NB4 (cell line): Measurements from ENCODE around the gene HSCB.

ENCODE experiments used
- DNase-seq: peaks from one replicate; pipeline ENCODE4 v3.0.0; 2010; ENCODE audit warnings: low read depth
- H3K4me3 ChIP-seq: one replicate; pipeline ENCODE4 v1.5.1; 2011; ENCODE audit warnings: mild to moderate bottlenecking, low read depth, low read length, moderate library complexity
- CTCF ChIP-seq: IDR thresholded peaks from one replicate; pipeline ENCODE4 v1.5.1; 2012; ENCODE audit warnings: low read depth, low read length
- MYC ChIP-seq: IDR thresholded peaks from 2 replicates; pipeline ENCODE4 v1.6.1; 2011; ENCODE audit warnings: low read depth, low read length
- POLR2A ChIP-seq: IDR thresholded peaks from 2 replicates; pipeline ENCODE4 v1.6.1; 2011; ENCODE audit warnings: mild to moderate bottlenecking; ENCODE audit not compliant: insufficient read length; ENCODE audit errors: extremely low read depth
- TF ChIP-seq, protein P1 (sequence below): IDR thresholded peaks from 2 replicates; pipeline ENCODE4 v1.6.1; 2011; ENCODE audit warnings: low read depth, low read length

HSCB gene

GRCh38 chr22:28780296-28780695 lies 38.5 kb downstream of the HSCB start:
- no peak for TF ChIP-seq POLR2A
- TF ChIP-seq CTCF: no peak
- no peak for TF ChIP-seq MYC
- TF ChIP-seq, protein P1, sequence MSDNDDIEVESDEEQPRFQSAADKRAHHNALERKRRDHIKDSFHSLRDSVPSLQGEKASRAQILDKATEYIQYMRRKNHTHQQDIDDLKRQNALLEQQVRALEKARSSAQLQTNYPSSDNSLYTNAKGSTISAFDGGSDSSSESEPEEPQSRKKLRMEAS: no peak
- DNase-seq: no peak
- no peak overlapping the region for H3K4me3 ChIP-seq

DNA sequence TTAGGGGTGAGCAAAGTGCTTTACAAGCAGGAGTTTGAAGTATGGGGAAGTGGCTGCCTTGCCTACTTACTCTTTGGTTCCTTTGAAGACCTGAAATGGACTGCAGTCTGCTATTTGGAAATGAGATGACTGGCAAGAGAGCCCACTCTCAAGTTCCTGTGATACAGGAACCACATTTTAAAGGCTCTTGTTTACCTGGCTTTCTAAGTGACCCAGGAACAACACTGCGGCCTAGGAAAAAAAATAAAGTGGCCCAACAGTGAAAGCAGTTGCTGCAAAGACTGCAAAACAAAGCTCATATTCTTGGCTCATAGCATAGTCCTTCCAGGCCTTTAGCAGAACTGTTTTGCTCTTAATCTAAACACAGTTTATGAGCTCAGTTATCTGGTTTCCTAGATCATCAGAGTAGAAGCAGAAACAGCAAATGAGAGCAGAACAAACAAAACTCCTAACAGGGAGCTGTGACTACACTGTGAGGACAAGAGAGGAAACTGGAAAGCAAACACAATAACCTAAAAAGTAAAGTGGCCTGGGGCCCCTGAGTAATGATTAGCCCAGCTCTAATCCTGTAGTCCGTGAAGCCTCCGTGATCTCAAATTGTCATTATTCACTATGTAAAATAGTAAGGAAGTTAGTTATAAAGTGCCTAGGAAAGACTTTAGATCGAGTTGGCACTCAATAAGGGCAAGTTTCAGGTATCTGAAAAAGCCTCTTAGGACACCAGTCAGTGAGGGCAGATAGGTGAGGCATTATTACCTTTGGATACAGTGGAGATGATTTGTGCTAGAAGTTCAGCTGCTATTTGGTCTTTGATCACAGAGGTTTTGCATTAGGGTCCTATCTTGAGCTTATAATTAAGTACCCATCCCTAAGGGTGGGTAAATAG lies 42.2 kb downstream of the HSCB start:
- no peak overlapping the region for H3K4me3 ChIP-seq
- no peak for DNase-seq
- TF ChIP-seq MYC: no peak
- TF ChIP-seq POLR2A: no peak
- no peak for TF ChIP-seq CTCF
- TF ChIP-seq, protein P1: no peak

GRCh38 chr22:28788601-28789000 lies 46.8 kb downstream of the HSCB start:
- TF ChIP-seq, protein P1: no peak
- TF ChIP-seq MYC (no peak), CTCF (no peak), POLR2A (no peak)
- no peak for DNase-seq
- no peak overlapping the region for H3K4me3 ChIP-seq

- H3K4me3 ChIP-seq: no peak overlapping the region
- no peak for DNase-seq
- TF ChIP-seq CTCF (no peak), MYC (no peak), POLR2A (no peak)
- TF ChIP-seq, protein P1: no peak
Measured at GRCh38 chr22:28791124-28791523, 49.3 kb downstream of the HSCB start.

GRCh38 chr22:28791841-28792490 lies 50.1 kb downstream of the HSCB start:
- no peak overlapping the region for H3K4me3 ChIP-seq
- no peak for DNase-seq
- no peak for TF ChIP-seq CTCF
- TF ChIP-seq POLR2A: no peak
- no peak for TF ChIP-seq MYC
- TF ChIP-seq, protein P1: no peak
